22Rv1 (cell line): ENCODE measurements around the gene CNTFR.
A peak's percentile ranks its signal among the peaks of the same experiment; 100 is the strongest.
"Not testable (repeated sequence)": the region's sequence is repeated elsewhere in the genome, so short reads cannot be mapped to it uniquely, and the experiment has no call there.

ENCODE experiments used
- H3K27ac ChIP-seq: fragments of 450-650 bp; 2 replicates; pipeline ENCODE4 v1.5.1; 2017
- CTCF ChIP-seq: fragments of 450-650 bp; IDR thresholded peaks from 2 replicates; pipeline ENCODE4 v1.5.1; 2017; ENCODE audit warnings: mild to moderate bottlenecking
- ZFX ChIP-seq: fragments of 450-650 bp; IDR thresholded peaks from 2 replicates; pipeline ENCODE4 v1.6.1; 2017; ENCODE audit warnings: antibody characterized with exemption, borderline replicate concordance

Gene CNTFR

GRCh38 chr9:34589636-34590380 lies at the start of gene CNTFR:
CNTFR (minus strand) TSS chr9:34589724; CDS start chr9:34568981, 20,743 bp downstream.
- H3K27ac ChIP-seq = peak within 1 kb of the TSS; percentile 67
- no peak for TF ChIP-seq CTCF
- no peak for TF ChIP-seq ZFX

- H3K27ac ChIP-seq = not testable (repeated sequence)
Observed at GRCh38 chr9:34639322-34639721, 49.8 kb upstream of the CNTFR start.

- no peak for TF ChIP-seq ZFX
- no peak for TF ChIP-seq CTCF
- peak overlapping the region; percentile 91 for H3K27ac ChIP-seq
Observed at GRCh38 chr9:34638138-34638445, 48.6 kb upstream of the CNTFR start.

GRCh38 chr9:34637356-34638137 lies 48.0 kb upstream of the CNTFR start, which contains the start of gene SIGMAR1:
SIGMAR1 (minus strand) TSS chr9:34637787; CDS start chr9:34637697, 90 bp downstream.
- TF ChIP-seq ZFX (peak; percentile 44; the same call in 1 of the 2 replicates), CTCF (no peak)
- peak within 1 kb of the TSS; percentile 91 for H3K27ac ChIP-seq

GRCh38 chr9:34636791-34637355 lies 47.3 kb upstream of the CNTFR start:
- TF ChIP-seq ZFX (no peak), CTCF (no peak)
- peak overlapping the region; percentile 91 for H3K27ac ChIP-seq

GRCh38 chr9:34635556-34635955 lies 46.0 kb upstream of the CNTFR start:
- no peak for TF ChIP-seq CTCF
- TF ChIP-seq ZFX = no peak
- H3K27ac ChIP-seq = peak overlapping the region; percentile 91

- TF ChIP-seq ZFX (no peak), CTCF (no peak)
- H3K27ac ChIP-seq = peak overlapping the region; percentile 91
Observed at GRCh38 chr9:34634551-34635248, 45.2 kb upstream of the CNTFR start.
